ENCODE measurements around the gene CCL28.

The CCL28 gene

GRCh38 chr5:43348207-43348606, 64.0 kb downstream of the CCL28 start:
- TF ChIP-seq SIN3A (IDR thresholded peaks at IDR 0.05; ENCODE audit: borderline replicate concordance, insufficient read depth, low read length): no peak
- TF ChIP-seq POLR2AphosphoS5 (IDR thresholded peaks at IDR 0.05; ENCODE audit: low read depth, low read length): no peak
- no peak for TF ChIP-seq REST (IDR thresholded peaks at IDR 0.05; ENCODE audit: insufficient read depth in 1 of 2, low read depth in 2 of 2, low read length in 2 of 2)
- no peak for TF ChIP-seq TAF1 (IDR thresholded peaks at IDR 0.05; ENCODE audit: borderline replicate concordance, insufficient read depth, low read length)
- TF ChIP-seq FOXP2 (optimal IDR thresholded peaks at IDR 0.05; ENCODE audit: borderline replicate concordance, extremely low read depth, extremely low read length, insufficient read depth): no peak

GRCh38 chr5:43338862-43339261, 73.3 kb downstream of the CCL28 start:
- TF ChIP-seq REST (IDR thresholded peaks at IDR 0.05; ENCODE audit: insufficient read depth in 1 of 2, low read depth in 2 of 2, low read length in 2 of 2) (no peak), POLR2AphosphoS5 (IDR thresholded peaks at IDR 0.05; ENCODE audit: low read depth, low read length) (no peak), SIN3A (IDR thresholded peaks at IDR 0.05; ENCODE audit: borderline replicate concordance, insufficient read depth, low read length) (no peak), FOXP2 (optimal IDR thresholded peaks at IDR 0.05; ENCODE audit: borderline replicate concordance, extremely low read depth, extremely low read length, insufficient read depth) (no peak), TAF1 (IDR thresholded peaks at IDR 0.05; ENCODE audit: borderline replicate concordance, insufficient read depth, low read length) (no peak)

DNA sequence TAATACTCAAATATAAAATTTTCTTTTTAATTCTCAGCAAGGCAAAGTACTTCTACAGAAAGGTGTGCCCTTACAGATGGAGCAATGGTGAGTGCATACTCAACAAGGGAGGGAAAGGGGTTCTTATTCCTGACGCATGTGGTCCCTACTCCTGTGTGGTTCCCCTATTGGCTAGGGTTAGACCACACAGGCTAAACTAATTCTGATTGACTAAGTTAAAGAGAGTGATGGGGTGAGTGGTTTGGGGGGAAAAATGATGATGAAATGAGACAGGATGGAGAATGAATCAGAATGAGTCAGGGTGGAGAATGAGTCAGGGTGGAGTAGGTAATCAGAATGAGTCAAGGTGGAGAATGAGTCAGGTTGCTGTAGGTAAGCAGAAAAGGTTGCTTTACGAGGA, 76.0 kb downstream of the CCL28 start:
- no peak for TF ChIP-seq POLR2AphosphoS5 (IDR thresholded peaks at IDR 0.05; ENCODE audit: low read depth, low read length)
- TF ChIP-seq FOXP2 (optimal IDR thresholded peaks at IDR 0.05; ENCODE audit: borderline replicate concordance, extremely low read depth, extremely low read length, insufficient read depth): no peak
- TF ChIP-seq TAF1 (IDR thresholded peaks at IDR 0.05; ENCODE audit: borderline replicate concordance, insufficient read depth, low read length): no peak
- no peak for TF ChIP-seq SIN3A (IDR thresholded peaks at IDR 0.05; ENCODE audit: borderline replicate concordance, insufficient read depth, low read length)
- TF ChIP-seq REST (IDR thresholded peaks at IDR 0.05; ENCODE audit: insufficient read depth in 1 of 2, low read depth in 2 of 2, low read length in 2 of 2): no peak

- TF ChIP-seq SIN3A (IDR thresholded peaks at IDR 0.05; ENCODE audit: borderline replicate concordance, insufficient read depth, low read length) (no peak), POLR2AphosphoS5 (IDR thresholded peaks at IDR 0.05; ENCODE audit: low read depth, low read length) (no peak), REST (IDR thresholded peaks at IDR 0.05; ENCODE audit: insufficient read depth in 1 of 2, low read depth in 2 of 2, low read length in 2 of 2) (no peak), FOXP2 (optimal IDR thresholded peaks at IDR 0.05; ENCODE audit: borderline replicate concordance, extremely low read depth, extremely low read length, insufficient read depth) (no peak), TAF1 (IDR thresholded peaks at IDR 0.05; ENCODE audit: borderline replicate concordance, insufficient read depth, low read length) (no peak)
These were observed 76.5 kb downstream of the CCL28 start for GRCh38 chr5:43335681-43336080.

DNA sequence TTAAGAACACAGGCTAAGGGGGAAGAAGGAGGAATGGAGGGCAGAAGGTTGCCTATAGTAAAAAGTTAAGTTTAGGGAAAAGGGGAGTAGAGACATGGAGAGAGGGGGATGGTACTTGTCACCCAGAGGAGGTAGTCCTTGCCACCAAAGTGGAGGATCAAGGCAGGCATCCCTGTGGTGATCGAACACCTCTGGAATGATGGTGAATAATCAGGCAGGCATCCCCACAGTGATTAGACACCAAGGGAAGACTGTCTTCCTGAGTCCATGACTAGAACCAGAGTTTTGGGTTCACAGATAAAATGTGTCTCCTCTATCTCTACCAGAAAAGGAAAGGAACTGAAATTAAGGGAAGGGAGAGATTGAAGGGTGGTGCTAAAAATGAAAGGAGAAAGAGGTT, 79.8 kb downstream of the CCL28 start:
- TF ChIP-seq SIN3A (IDR thresholded peaks at IDR 0.05; ENCODE audit: borderline replicate concordance, insufficient read depth, low read length) (no peak), FOXP2 (optimal IDR thresholded peaks at IDR 0.05; ENCODE audit: borderline replicate concordance, extremely low read depth, extremely low read length, insufficient read depth) (no peak)
